Astrocyte (in vitro differentiated cells and primary cell): ENCODE data around the gene KANSL1L.

Experiments used
- CTCF ChIP-seq: IDR thresholded peaks from 2 replicates; pipeline ENCODE4 v1.5.1; 2011; ENCODE audit warnings: low read depth, mild to moderate bottlenecking, inconsistent platforms, low read length, moderate library complexity; ENCODE audit not compliant: insufficient read depth
- EZH2 ChIP-seq: IDR thresholded peaks from 2 replicates; pipeline ENCODE4 v1.6.1; 2012; ENCODE audit warnings: mild to moderate bottlenecking, low read length, inconsistent platforms; ENCODE audit not compliant: insufficient read depth

DNA sequence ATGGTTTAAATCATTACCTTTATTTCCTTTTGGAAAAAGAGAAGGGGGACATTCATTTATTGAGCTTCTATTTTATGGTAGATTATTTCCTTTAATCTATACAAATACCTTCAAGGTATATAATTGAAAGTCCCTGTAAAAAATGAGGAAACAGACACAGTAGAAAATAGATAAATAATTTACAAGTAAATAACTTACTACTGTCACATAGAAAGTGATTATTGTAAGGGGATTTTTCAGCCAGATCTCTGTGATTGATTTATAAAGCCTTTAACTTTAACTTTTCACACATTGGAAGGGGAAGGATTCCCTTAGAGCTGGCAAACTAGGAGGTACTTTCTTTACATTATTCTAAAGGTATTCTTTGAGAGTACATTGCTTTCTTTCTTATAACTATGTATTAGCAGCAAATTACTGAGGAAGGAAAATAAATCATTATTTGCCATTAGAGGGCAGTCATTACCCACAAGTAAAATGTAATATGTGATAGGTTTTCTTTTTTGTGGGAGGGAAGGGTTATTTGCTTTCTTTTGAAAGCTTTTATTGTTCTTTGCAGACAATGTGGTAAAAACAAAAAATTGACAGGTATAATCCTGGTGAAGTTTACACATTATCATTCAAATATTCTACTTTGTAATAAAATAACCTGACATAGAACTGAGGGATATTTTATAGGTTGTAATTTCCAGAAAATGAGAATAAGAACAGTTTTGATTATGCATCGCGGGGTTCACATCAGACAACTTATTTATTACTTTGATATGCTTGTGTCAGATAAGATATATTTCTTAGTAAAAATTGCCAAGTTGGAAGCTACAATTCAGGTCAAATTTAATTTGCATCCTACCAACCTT, 193.6 kb downstream of the KANSL1L start:
- TF ChIP-seq CTCF: peak; percentile 32
- no peak for TF ChIP-seq EZH2
